ENCODE measurements around the gene HDDC2.
"Not testable (repeated sequence)": the region's sequence is repeated elsewhere in the genome, so short reads cannot be mapped to it uniquely, and the experiment has no call there.

Gene HDDC2

GRCh38 chr6:125307150-125307838 lies 5.5 kb upstream of the HDDC2 start:
- DNase-seq (ENCODE audit: low read depth in 1 of 2, low spot score in 1 of 2), result no peak

DNA sequence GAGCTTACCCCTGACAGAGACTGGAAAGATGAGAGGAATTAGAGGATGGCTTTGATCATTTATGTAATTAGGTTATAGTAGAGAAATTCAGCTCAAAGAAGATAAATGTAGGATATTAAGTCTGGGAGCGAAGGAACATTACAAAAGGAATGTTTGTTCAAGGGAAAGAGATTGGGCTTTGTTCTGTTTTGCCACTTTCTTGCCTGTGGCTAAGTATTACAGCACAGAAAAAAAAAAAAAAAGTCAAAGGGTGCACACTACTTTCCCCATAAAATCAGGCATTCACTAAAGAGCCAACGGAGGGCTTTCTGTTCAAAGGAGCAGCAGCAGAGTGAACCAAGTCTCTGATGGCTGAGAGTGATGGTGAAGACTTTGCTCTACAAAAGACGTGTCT lies 5.0 kb upstream of the HDDC2 start:
- DNase-seq (ENCODE audit: low read depth in 1 of 2, low spot score in 1 of 2), result no peak

- DNase-seq (ENCODE audit: low read depth in 1 of 2, low spot score in 1 of 2), result no peak
Observed at GRCh38 chr6:125304970-125305660, 3.3 kb upstream of the HDDC2 start.

DNA sequence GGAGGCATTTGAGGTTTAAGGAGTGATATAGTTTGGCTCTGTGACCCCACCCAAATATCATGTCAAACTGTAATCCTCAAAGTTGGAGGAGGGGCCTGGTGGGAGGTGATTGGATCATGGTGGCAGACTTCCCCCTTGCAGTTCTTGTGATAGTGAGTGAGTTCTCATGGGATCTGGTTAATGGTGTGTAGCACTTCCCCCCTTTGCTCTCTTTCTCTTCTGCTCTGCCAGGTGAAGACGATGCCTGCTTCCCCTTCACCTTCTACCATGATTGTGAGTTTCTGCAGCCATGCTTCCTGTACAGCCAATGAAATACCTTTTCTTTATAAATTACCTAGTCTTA lies 1.7 kb upstream of the HDDC2 start:
- no peak for DNase-seq (ENCODE audit: low read depth in 1 of 2, low spot score in 1 of 2)

DNA sequence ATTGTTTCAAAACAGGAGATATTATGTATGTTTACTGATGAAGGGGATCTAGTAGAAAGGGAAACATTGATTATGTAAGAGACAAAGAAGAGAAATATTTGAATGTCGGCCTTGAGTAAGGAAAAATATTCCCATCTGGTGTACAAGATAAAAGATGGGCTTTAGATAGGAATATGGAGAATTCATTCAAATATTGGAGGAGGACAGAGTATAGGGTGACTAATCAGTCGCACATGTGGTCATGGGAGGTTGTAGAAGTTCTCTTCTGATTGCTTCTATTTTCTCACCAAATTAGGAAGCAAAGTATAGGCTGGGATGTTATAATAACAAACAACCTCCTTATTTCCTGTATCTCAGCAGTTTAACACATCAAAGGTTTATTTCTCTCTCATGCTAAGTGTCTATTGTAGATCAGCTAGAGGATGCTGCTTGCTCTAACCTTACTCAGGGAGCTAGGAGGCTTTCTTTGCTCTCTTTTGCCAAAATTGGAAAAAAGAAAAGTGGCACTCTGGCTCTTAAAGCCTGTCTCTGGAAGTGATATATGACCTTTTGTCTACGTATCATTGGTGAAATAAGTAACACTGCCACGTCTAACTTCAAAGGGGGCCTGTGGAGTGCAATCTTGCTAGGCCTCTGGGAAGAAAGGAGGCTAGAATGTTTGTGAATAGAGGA lies 1.2 kb upstream of the HDDC2 start:
- no peak for DNase-seq (ENCODE audit: low read depth in 1 of 2, low spot score in 1 of 2)

- no peak for DNase-seq (ENCODE audit: low read depth in 1 of 2, low spot score in 1 of 2)
Observed at GRCh38 chr6:125300992-125301434, 754 bp downstream of the HDDC2 start.

- DNase-seq (ENCODE audit: low read depth in 1 of 2, low spot score in 1 of 2), result no peak
Observed at GRCh38 chr6:125299257-125299656, 2.5 kb downstream of the HDDC2 start.

DNA sequence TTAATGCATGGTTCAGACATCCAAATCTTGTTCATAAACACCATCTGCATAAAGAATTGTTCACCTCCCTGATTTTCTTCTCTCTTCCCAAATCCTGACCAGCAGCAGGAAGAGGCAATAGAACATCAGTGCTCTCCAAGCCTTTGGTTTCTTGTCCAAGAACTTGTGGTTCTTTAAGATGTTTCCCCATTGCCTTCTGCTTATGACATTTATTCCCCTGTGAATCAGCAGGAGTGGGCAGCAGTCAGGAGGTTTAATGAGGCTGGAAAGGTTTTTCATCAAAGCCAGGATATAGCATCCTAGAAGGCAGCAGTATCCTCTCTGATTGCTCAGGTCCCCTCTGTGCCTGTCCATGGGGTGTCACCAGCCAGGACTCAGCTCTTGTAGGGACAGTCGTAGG lies 5.3 kb downstream of the HDDC2 start:
- no peak for DNase-seq (ENCODE audit: low read depth in 1 of 2, low spot score in 1 of 2)

- DNase-seq (ENCODE audit: low read depth in 1 of 2, low spot score in 1 of 2), result no peak
Observed at GRCh38 chr6:125294925-125295324, 6.8 kb downstream of the HDDC2 start.

- no peak for DNase-seq (ENCODE audit: low read depth in 1 of 2, low spot score in 1 of 2)
Observed at GRCh38 chr6:125294036-125294435, 7.7 kb downstream of the HDDC2 start.

DNA sequence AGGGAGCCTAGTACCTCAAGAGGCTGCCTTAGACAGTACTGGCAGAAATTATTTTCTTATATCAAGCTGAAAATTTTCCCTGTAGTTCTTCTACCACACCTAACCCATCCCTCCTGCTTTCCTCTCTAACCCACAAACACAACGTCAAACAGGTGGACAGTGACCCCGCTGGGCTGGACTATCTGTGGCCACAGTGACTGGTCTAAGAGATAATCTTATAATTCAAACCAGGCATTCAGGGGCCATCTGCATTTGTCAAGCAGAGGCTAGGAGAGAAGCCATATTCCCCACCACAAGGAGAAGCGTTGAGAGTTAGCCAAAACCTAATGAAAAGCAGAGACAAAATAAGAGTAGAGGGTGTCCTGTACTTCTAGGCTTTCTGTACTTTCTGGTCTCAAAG lies 8.2 kb downstream of the HDDC2 start:
- DNase-seq (ENCODE audit: low read depth in 1 of 2, low spot score in 1 of 2), result no peak

DNA sequence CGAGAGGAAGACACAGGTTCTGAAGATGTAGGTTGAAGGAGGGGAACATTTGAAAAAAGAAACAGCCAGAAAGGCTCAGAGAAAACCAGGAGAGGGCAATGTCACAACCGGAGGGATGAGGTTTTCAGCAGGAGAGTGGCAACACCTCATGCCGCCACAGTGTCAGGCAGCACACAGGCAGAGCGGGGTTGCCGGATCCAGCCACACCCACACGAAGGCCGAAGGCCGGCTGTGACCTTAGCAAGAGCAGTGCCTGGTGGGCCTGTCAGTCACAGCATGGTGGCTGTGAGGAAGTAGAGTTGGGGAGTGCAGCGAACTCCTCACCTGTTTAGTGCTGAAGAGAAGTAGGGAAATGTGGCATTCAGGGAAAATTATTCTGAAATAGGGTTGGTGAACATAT lies 14.0 kb downstream of the HDDC2 start:
- DNase-seq (ENCODE audit: low read depth in 1 of 2, low spot score in 1 of 2), result no peak

DNA sequence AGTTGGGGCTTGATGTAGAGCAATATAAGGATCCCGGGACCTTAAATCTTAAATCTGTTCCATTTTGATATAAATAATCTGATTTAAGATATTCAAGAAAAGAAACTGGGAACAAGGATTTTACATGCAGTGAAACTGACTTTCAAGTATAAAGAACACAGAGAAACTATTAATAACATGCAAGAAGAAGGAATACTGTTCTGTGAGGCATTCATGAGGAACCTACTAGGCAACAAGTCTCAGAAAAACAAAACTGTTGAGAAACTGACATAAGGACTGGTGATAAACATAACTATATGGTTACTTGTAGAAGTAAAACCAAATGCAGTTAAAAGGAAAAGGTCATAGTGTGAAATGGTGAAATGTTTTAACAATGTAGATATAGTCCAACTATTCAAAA lies 15.8 kb downstream of the HDDC2 start:
- no peak for DNase-seq (ENCODE audit: low read depth in 1 of 2, low spot score in 1 of 2)

DNA sequence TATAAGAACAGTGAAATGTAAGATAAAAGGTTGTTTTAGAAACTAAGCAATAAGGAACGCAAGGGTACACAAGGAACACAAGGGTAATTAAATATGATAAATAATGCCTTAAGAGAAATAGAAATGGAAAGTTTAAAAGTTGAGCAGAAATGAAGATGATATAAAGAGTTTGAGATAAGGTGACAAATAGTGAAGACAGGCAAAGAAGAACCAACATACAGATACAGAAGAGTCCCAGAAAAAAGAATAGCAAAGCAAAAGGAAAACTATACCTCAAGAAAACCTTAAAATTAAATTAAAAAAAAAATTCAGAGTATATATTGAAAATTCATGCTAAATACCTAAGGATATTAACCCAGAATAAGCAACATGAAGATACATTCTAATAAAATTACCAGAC lies 16.4 kb downstream of the HDDC2 start:
- no peak for DNase-seq (ENCODE audit: low read depth in 1 of 2, low spot score in 1 of 2)

DNA sequence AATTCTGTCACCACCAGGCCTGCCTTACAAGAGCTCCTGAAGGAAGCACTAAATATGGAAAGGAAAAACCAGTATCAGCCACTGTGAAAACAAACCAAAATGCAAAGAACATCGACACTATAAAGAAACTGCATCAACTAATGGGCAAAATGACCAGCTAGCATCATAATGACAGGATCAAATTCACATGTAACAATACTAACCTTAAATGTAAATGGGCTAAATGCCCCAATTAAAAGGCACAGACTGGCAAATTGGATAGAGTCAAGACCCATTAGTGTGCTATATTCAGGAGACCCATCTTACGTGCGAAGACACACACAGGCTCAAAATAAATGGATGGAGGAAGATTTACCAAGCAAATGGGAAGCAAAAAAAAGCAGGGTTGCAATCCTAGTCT lies 19.3 kb downstream of the HDDC2 start:
- not testable (repeated sequence) for DNase-seq (ENCODE audit: low read depth in 1 of 2, low spot score in 1 of 2)

DNA sequence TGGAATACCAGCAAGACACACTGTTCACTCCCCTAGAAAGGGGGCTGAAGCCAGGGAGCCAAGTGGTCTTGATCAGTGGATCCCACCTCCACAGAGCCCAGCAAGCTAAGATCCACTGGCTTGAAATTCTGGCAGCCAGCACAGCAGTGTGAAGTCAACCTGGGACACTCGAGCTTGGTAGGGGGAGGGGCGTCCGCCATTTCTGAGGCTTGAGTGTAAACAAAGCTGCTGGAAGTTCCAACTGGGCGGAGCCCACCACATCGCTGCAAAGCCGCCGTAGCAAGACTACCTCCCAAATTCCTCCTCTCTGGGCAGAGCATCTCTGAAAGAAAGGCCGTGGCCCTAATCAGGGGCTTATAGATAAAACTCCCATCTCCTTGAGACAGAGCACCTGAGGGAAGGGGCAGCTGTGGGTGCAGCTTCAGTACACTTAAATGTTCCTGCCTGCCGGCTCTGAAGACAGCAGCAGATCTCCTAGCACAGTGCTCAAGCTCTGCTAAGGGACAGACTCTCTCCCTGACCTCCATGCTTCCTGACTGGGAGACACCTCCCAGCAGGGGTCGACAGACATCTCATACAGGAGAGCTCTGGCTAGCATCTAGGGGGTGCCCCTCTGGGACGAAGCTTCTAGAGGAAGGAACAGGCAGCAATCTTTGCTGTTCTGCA lies 21.3 kb downstream of the HDDC2 start:
- not testable (repeated sequence) for DNase-seq (ENCODE audit: low read depth in 1 of 2, low spot score in 1 of 2)

- no peak for DNase-seq (ENCODE audit: low read depth in 1 of 2, low spot score in 1 of 2)
Observed at GRCh38 chr6:125279961-125280360, 21.8 kb downstream of the HDDC2 start.

DNA sequence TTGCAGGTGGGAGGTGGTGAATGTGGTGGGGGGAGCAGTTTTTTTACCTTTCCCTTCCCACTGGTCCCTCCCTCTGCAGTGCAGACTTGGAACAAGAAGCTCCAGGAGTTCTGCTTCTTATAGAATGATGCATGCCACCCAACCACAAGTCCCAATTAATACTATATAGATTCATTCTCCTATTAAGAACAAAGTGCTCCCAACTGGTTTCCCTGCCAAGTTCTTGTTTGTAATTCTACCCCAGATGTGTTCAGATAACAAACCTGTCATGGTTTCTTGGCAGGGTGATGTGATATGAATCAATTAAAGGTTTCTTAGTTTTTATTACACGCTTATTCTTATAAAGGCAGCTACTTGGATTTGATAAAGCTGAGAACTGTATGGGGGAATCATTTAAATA lies 23.9 kb downstream of the HDDC2 start:
- DNase-seq (ENCODE audit: low read depth in 1 of 2, low spot score in 1 of 2), result no peak

GRCh38 chr6:125275779-125276178 lies 26.0 kb downstream of the HDDC2 start:
- no peak for DNase-seq (ENCODE audit: low read depth in 1 of 2, low spot score in 1 of 2)

- no peak for DNase-seq (ENCODE audit: low read depth in 1 of 2, low spot score in 1 of 2)
Observed at GRCh38 chr6:125274935-125275334, 26.8 kb downstream of the HDDC2 start.

- no peak for DNase-seq (ENCODE audit: low read depth in 1 of 2, low spot score in 1 of 2)
Observed at GRCh38 chr6:125273965-125274364, 27.8 kb downstream of the HDDC2 start.

DNA sequence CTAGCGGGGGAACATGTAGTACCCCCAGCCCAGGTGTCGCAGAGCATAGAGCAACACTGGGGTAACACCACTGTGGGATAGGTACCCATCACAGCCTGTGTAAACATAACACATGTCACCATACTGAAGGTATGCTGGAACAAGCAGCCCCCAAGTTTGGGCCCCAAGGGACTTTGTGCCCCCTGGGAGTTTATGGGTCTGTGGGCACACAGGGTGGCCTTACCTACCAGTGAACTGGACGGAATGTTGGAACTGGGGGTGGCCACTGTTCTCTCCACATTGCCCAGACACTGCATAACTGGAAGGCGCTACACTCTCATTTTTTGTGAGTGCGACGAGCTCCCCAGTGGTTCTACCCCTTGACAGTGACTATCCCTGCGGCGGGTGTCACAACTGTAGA lies 28.5 kb downstream of the HDDC2 start:
- DNase-seq (ENCODE audit: low read depth in 1 of 2, low spot score in 1 of 2), result no peak
